ENCODE data around the gene GNAO1.
A peak's percentile ranks its signal among the peaks of the same experiment; 100 is the strongest.

The GNAO1 gene

DNA sequence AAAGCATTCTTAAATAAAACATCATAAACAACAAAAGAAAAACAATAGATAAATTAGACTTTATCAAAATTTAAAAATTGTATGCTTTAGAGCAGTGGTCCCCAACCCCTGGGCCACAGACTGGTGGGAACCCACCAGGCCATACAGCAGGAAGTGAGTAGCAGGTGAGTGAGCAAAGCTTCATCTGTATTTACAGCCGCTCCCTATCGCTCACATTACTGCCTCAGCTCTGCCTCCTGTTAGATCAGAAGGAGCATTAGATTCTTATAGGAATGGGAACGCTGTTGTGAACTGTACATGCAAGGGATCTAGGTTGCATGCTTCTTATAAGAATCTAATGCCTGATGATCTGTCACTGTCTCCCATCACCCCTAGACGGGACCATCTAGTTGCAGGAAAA lies 51.5 kb downstream of the GNAO1 start:
- no peak for DNase-seq

DNA sequence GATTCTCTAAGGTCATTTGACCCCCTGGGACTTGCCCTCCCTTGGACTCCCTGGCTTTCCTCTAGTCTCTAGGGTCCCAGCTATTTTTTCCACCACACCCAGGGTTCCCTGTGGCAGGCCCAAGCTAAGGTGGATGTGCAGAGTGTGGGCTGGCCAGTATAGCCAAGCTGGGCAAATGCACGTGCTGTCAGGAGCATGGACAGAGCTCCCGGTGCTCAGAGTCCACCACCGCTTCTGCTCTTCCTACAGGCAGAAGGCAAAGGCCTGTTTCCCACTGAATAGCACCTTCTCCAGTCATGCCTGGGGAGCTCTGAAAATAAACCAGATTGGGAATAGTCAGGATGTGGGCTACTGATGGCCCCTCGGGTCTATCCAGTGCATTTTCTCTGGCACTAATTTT lies 53.3 kb downstream of the GNAO1 start:
- DNase-seq: no peak

DNA sequence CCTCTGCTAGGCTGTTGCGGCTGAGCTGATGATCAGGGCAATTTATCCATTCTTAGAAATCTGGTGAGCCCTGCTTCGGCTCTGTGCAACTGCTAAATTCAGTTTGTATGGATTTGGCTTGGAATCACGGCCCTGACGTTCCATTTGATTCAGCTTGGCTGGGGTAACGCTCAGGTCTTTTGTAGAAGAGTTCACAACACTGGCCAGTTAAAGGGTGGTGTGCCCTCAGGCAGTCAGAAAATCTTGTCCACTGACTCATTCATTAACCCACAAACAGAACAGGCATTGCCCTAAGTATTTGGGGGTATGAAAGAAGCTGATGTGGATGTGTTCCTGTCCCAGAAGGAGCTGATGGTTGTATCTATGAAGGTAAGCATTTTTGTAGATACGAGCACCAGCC lies 53.9 kb downstream of the GNAO1 start:
- no peak for DNase-seq

- DNase-seq: no peak
Observed at GRCh38 chr16:56246051-56246817, 54.9 kb downstream of the GNAO1 start.

DNA sequence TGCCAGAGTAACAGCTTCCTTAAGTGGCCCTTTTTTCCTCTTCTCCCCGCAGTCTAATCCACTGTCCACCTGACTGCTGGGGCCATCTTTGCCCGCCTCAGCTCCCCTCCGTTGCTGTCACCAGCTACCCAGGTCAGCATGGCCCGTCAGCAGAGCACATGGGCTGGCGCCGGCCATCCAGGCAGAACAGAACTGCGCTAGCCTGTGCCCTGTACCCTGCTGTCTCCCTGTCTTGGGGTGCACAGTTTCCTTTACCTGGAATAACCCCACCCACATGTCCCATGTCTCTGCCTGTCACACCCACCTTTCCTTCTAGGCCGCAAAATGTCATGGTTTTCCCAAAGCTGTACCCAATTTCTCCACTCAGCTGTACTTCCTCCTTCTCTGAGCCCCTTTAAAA lies 55.7 kb downstream of the GNAO1 start:
- DNase-seq: no peak

DNA sequence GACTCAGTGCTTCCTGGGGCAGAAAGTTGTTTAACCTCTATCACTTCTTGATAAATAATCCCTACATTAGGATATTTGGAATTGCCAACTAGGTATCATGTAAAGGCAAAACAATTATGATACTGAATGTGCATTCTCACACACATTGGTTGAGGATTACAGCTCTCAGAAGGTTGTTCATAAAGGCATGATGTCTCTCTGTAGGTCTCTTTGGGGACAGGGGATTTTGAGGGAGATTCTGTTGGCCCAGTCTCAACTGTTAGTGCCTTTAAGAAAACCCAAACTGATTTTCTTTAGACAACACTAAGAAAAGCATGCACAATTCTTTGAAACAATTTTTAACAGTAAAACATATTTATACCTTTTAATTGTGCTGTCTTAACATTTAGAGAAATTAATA lies 56.5 kb downstream of the GNAO1 start:
- no peak for DNase-seq

DNA sequence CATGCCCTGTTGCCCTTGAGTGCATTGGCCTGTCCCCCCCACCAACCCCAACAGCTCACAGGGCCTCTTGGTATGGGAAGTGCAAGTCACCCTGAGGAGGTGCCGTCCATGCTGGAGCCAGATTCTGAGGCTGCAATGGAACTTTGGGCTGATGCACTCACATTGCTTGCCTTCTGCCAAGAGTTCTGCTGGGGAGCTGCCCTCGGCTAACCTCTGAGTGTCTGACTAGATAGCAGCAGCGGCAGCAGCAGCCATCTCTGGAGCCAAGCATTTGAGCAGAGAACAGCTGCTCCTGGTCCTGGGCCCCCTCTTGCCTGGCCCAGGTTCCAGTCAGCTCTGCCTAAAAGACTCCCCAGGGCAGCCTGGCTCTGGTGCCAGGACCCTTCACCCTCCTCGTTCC lies 61.5 kb downstream of the GNAO1 start:
- DNase-seq: no peak

GRCh38 chr16:56255904-56256303 lies 64.6 kb downstream of the GNAO1 start:
- DNase-seq: no peak

DNA sequence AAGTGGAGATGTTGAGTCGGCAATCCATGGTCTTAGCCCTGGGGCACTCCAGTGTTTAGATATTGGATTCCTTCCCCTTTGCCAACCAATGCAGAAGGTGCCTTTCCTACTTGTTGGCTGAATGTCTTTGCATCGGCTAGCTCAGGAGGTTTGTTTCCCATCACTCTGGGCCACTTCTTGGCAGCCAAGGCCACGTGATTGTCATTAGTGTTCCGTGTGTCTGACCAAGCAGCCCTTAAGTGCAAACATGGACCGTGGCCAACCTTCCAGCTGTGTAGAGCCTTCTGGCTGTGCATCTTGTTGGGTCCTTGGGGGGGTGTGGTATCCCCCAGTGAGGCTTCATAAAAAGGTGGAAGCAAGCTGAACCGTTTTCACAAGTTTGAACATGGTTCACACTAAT lies 66.0 kb downstream of the GNAO1 start:
- DNase-seq: no peak

GRCh38 chr16:56257666-56258342 lies 66.5 kb downstream of the GNAO1 start:
- no peak for DNase-seq

DNA sequence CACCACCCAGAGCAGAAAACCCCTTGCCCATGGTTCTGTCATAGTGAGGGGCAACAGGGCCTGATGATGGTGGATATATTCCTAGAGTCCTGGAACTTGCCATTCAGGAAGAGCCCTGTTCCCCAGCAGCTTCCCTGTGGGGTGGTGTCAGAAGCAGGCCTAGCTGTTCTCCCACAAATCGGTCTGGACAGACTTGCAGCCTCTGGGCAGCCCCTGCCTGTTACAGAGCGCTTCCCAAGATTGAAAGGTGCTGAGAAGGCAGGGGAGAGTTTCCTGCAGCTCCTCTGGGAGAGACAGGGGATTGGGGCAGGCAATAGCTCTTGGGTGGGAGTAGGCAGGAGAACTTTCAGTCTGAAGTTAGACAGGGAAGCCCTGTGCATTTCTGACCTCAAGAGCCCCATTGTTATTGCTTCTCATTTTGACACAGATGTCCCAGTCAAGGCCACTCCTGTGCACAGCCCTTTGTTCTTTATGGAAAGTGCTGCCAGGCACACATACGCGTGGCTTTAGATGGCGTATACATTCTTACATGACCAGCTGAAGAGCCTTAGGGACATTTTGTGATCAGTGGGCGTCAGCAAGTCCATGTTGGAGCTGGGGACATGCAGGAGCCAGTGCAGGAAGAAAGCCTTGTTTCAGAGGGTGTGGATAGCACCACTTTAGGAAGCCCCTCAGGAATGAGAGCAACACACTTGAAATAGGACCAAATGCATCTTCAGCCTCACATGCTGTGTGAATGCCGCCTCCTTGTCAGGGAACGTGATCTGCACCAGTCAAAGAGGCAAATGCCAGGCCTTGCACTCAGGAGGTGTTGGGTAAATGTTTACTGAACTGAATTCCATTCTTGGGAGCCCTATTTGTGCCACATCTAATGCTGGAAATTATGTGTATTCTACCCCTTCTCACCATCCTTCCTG lies 67.5 kb downstream of the GNAO1 start:
- DNase-seq: no peak

DNA sequence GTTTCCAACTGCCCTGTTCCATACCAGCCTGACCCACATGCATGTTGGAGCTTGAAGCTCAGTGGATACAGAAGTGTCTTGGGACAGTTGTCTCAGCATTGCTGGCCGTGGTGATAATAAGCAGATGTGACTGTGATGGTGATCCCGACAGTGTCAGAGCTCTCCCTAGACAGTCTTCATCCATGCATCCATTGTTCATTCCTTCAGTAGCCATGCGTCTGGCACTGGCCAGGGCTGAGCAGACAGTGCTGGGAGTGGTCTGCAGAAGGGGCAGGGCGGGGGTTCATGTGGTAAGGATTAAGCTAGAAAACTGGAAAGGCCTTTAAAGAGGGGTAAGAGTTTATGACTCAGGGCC lies 68.1 kb downstream of the GNAO1 start:
- DNase-seq: no peak

- DNase-seq: no peak
Observed at GRCh38 chr16:56260378-56261160, 69.3 kb downstream of the GNAO1 start.

GRCh38 chr16:56261656-56262055 lies 70.4 kb downstream of the GNAO1 start:
- no peak for DNase-seq

DNA sequence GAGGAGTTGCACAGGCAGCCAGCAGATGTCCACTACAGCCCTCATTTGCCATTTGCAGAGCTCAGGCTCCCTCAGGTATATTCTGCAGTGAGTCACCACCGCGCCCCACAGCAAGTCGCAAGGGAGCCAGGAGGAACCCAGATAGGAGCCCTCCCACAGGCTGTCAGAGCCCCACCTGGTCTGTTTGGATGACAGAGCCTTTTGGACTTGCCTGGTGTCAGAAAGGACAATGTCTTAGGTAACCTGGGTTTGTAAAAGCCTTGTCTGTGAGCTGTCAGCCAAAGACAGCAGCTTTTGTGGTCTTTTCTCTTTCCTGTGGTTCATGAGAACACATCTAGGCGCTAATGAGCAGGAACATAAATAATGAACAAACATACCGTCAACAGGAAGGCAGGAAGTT lies 70.9 kb downstream of the GNAO1 start:
- peak; percentile 83 for DNase-seq

DNA sequence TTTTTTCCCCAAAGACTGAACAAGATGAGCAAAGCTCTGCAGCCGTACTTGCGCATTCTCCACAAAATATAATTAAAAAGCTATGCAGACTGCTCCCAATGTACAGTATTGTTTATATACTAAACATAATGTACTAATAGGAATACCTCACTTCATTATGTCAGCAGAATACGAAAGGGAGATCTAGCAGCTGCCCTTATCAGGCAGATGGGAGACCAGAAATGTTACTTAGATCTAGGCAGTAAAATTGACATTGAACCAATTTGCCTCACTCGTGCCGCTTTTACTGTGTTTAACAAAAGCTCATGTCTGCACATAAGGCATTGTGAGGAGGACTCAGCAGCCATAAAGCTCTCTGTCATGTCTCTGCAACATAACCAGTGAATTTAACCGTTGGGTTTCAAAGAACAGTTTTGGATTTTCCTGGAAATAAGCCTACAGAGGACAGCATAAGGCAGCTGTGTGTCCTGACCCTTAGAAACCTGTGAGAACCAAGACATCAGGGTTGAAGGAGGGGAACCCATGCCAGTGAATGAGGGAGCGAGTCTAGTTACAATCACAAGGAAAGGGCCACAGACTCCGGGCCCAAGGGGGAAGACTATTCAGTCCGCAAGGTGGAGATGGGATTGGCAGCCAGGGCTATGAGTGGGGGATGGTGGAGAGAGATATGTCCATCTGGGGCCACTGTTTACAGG lies 71.4 kb downstream of the GNAO1 start:
- DNase-seq: no peak

- DNase-seq: no peak
Observed at GRCh38 chr16:56263711-56264608, 72.7 kb downstream of the GNAO1 start.

DNA sequence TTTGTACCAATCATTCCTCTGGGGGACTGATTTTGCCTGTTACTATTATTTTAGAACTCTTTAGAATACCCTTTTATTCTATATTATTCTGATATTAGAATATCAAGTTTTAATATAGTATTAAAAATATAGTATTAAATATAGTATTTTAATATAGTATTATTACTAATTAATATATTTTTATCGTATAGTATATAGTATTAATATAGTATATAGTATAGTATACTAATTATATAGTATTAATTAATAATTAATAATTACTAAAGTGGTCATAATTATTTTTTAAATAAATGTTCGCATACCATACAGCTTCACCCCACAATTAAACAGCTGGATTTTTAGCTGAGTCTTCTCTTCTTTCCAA lies 73.3 kb downstream of the GNAO1 start:
- no peak for DNase-seq

GRCh38 chr16:56265184-56265583 lies 73.9 kb downstream of the GNAO1 start:
- DNase-seq: no peak

DNA sequence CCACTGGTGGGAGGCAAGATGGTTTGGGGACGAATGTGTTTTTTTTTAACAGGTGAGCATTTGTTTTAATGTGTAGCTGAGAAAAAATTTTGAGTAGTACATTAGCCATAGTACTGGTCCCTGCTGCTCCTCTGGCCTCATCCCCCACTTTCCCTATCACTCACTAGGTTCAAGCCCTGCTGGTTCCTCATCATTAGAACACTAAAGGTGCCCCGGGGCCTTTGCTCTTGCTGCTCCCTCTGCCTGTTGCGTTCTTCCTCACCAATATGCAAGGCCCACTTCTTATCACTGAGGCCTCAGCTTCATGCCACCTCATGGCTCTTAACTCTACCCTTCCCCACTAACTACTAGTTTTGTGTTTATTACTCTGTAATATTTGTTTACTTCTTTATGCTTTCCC lies 74.5 kb downstream of the GNAO1 start:
- DNase-seq: no peak
